Esophagus (tissue), 2 donors: ENCODE results near the gene ACTR3. TPM values are rescaled to one million over a fixed set of nuclear protein-coding genes. Genes with fewer than 3 reads are reported as not detected.
A peak's percentile ranks its signal among the peaks of the same experiment; 100 is the strongest.

Source experiments
- H3K27ac ChIP-seq, 2 donors: one replicate each; pipeline ENCODE4 v1.5.1; 2013; ENCODE audit warnings: low read depth in 2 of 2, mild to moderate bottlenecking in 2 of 2, inconsistent platforms in 1 of 2, low read length in 1 of 2, moderate library complexity in 1 of 2
- H3K27me3 ChIP-seq, 2 donors: one replicate each; pipeline ENCODE4 v1.6.1; 2013; ENCODE audit warnings: low read length in 2 of 2, control low read depth in 1 of 2, mild to moderate bottlenecking in 1 of 2; ENCODE audit not compliant: insufficient read depth in 2 of 2, control insufficient read depth in 1 of 2
- H3K36me3 ChIP-seq, 2 donors: one replicate each; pipeline ENCODE4 v1.6.1; 2013; ENCODE audit warnings: low read length in 1 of 2; ENCODE audit not compliant: control insufficient read depth in 2 of 2, insufficient read depth in 2 of 2
- H3K4me1 ChIP-seq, 2 donors: one replicate each; pipeline ENCODE4 v1.6.1; 2013; ENCODE audit warnings: low read length in 1 of 2; ENCODE audit not compliant: control insufficient read depth in 2 of 2, insufficient read depth in 2 of 2
- H3K4me3 ChIP-seq, 2 donors: one replicate each; pipeline ENCODE4 v1.5.1; 2013; ENCODE audit warnings: low read length in 2 of 2, mild to moderate bottlenecking in 2 of 2, low read depth in 1 of 2, moderate library complexity in 1 of 2
- H3K9me3 ChIP-seq, 2 donors: one replicate each; pipeline ENCODE4 v1.6.1; 2013; ENCODE audit warnings: mild to moderate bottlenecking in 2 of 2, low read depth in 1 of 2, low read length in 1 of 2, moderate library complexity in 1 of 2; ENCODE audit not compliant: control insufficient read depth in 2 of 2, insufficient read depth in 1 of 2
- WGBS, 2 donors: extraction: QIAGEN DNeasy Blood & Tissue Kit; methylation state at CpG; one replicate each; pipeline ENCODE4 v1.1.7; 2013; 5-methylcytosine and 5-hydroxymethylcytosine counted together
- polyA plus RNA-seq, 2 donors: library from polyadenylated mRNA; stranded (reverse); fragments of 200-250 nt; gene quantifications; one replicate each; pipeline ENCODE4 v1.2.3, GENCODE V29; 2013
- donor health status: healthy with polysubstance abuse.
- donor health status: Bipolar disorder and iron deficiency.

ACTR3 gene
- polyA plus RNA-seq, 2 donors: 57.2 to 155 TPM

DNA sequence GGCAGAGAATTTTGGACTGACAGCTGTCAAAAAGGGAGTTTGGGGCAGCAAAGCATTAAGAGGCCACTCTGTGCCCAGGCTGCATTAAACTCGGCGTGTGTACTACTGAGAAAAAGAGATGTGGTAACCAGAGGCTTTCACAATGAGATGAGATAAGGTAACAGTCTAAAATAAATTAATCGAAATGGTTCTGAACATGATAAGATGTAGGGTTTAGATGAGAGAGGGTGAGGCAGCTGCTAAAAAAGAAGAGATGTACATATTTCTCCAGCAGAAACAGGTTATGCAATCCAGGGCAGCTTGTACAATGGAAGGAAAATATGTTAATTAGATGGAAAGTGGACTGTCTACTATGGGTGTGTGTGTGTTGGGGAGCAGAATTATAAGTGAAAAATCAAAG, 39.2 kb upstream of the ACTR3 start:
- WGBS, 2 donors: 73 to 78% methylated on average over 3 of the region's 3 CpGs
- H3K9me3 ChIP-seq: no peaks in the 10 kb centered on the region
- no peaks in the 10 kb centered on the region for H3K36me3 ChIP-seq
- no peak overlapping the region for H3K4me3 ChIP-seq
- no peaks in the 10 kb centered on the region for H3K27me3 ChIP-seq
- H3K4me1 ChIP-seq: no peaks in the 10 kb centered on the region
- peak overlapping the region; percentile 7 to 76 for H3K27ac ChIP-seq

DNA sequence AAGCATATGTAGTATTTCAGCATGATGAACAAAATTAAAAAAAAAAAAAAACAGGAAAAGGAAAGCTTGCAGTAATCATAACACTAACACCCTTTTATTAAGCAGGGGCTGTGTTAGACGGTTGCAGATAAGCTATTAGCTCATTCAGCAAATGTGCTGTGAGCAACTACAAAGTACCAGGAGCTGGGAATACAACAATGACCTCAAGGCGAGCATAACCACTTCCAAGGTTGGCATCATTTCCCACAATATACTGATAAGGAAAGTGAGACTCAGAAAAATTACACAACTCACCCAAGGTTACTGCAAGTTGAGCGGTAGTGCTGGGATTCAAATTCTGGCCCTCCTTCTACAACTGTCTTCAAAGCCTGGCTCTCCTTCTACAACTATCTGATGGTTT, 38.2 kb upstream of the ACTR3 start:
- no peaks in the 10 kb centered on the region for H3K36me3 ChIP-seq
- peak overlapping the region in 1 of 2 donors; percentile 1 for H3K27ac ChIP-seq
- no peaks in the 10 kb centered on the region for H3K27me3 ChIP-seq
- 37 to 54% methylated on average over 3 of the region's 3 CpGs for WGBS, 2 donors
- H3K9me3 ChIP-seq: no peaks in the 10 kb centered on the region
- H3K4me3 ChIP-seq: no peak overlapping the region
- no peaks in the 10 kb centered on the region for H3K4me1 ChIP-seq

DNA sequence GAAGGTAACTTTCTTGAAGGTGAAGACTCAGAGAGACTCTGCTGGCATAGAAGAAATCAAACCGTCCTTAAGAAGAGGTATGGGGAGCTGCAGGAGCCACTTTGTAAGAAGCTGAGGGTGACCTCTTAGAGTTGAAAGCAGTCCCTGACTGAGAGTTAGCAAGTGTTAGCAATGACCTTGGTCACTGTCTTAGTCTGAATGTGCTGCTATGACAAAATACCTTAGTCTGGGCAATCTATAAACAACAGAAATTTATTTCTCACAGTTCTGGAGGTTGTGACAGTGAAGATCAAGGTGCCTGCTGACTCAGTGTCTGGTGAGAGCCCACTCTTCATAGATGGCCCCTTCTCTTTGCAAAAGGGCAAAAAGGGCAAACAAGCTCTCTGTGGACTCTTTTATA, 35.7 kb upstream of the ACTR3 start:
- H3K27me3 ChIP-seq: no peaks in the 10 kb centered on the region
- H3K27ac ChIP-seq: no peak overlapping the region
- no peak overlapping the region for H3K4me3 ChIP-seq
- no peaks in the 10 kb centered on the region for H3K4me1 ChIP-seq
- 97 to 100% methylated on average over 1 of the region's 1 CpG for WGBS, 2 donors
- no peaks in the 10 kb centered on the region for H3K36me3 ChIP-seq
- H3K9me3 ChIP-seq: no peaks in the 10 kb centered on the region

DNA sequence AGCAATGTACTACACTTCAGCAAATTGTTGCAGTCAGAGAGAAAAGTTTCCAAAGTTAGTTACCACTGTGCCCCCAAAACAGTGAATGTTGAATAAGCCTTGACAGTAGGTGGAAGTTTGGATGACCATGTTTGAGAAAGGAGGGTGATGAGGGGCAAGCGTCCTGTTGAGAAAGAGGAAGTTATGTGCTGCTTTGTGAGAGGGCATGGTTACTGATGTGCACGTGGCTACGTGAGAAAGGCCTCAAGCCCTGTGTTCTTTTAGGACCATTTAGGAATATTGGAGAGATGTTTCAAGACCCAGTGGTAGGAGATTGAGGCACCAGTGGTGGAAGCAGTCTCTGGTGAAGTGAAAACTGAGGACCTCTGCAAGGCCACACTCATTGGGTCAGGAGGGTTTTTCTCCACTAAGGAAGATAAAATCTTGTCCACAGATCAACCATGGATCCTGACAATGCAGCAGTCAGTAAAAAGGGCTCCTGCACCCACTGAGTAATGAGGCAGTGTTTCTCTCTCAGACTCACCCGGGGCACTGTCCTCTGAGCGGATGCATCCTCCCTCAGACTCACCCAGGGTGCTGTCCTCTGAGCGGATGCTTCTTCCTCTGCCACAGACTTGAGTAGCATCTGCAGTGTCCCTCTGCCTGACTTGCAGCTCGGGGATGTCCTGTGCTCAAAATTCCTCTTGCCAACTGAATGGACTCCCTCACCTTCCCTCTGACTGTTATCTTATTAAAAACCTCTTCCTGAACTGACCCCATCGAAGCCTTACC, 34.7 kb upstream of the ACTR3 start:
- H3K9me3 ChIP-seq: no peaks in the 10 kb centered on the region
- H3K4me1 ChIP-seq: no peaks in the 10 kb centered on the region
- WGBS, 2 donors: 80 to 84% methylated on average over 8 of the region's 8 CpGs

DNA sequence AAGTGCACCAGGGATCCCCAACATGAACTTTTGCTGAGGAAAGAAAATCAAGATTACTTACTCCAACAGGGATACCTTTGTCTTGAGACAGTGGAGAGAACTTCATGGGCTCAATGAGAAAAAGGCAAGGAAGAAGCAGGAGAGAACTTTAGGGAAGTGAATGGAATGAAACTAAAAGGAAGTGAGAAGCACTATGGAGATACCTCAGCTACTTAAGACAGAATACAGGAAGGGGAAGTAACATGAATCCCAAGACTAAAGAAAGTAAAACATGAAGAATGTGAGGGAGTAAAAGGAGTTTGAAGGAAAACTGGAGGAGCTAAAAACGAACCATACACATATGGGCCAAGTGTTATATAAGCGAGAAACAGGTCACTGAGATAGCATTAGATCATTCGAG, 32.4 kb upstream of the ACTR3 start:
- H3K27ac ChIP-seq: no peak overlapping the region
- no peaks in the 10 kb centered on the region for H3K27me3 ChIP-seq
- H3K9me3 ChIP-seq: no peaks in the 10 kb centered on the region
- no peaks in the 10 kb centered on the region for H3K36me3 ChIP-seq
- no peak overlapping the region for H3K4me3 ChIP-seq
- whole genome bisulfite sequencing, 2 donors: 74 to 78% methylated on average over 3 of the region's 3 CpGs
- H3K4me1 ChIP-seq: no peaks in the 10 kb centered on the region

More for the DNA sequence above, 34.7 kb upstream of the ACTR3 start:
- Histone ChIP-seq H3K36me3 (no peaks in the 10 kb centered on the region), H3K4me3 (no peak overlapping the region), H3K27me3 (no peaks in the 10 kb centered on the region), H3K27ac (no peak overlapping the region)

DNA sequence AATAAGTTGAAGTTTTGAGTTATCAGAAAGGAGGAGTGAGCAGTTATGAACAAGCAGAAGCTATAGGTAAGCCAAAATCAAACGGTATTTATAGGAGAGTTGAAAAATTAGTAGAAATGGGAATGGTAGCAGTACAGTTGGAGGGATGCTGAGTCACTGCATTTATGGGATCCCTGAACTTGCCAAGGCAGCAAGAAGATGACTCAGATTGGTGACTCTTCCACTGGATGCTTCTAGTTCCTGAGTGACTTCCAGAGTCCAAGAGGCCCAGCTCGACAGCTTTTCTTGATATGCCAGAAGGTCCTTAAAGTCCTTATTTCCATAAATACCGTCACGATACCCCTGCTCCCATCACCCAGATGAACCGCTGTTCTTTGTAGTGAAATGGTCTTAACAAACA, 31.1 kb upstream of the ACTR3 start:
- Histone ChIP-seq H3K4me1 (no peaks in the 10 kb centered on the region), H3K27ac (no peak overlapping the region), H3K9me3 (no peaks in the 10 kb centered on the region), H3K4me3 (no peak overlapping the region), H3K27me3 (no peaks in the 10 kb centered on the region), H3K36me3 (no peaks in the 10 kb centered on the region)
- WGBS, 2 donors: 79 to 80% methylated on average over 5 of the region's 5 CpGs

DNA sequence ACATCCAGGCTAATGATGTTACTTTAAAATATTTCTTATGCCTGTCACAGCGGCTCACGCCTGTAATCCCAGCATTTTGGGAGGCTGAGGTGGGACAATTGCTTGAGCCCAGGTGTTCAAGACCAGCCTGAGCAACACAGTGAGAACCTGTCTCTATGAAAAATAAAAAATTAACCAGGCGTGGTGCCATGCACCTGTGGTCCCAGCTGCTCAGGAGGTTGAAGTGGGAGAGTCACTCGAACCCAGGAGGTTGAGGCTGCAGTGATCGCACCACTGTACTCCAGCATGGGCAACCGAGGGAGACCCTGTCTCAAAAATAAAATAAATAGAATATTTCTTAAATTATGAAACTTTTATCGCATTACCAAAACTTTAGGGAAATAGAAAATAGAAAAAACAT, 28.1 kb upstream of the ACTR3 start:
- H3K4me3 ChIP-seq: no peak overlapping the region
- 91 to 95% methylated on average over 7 of the region's 7 CpGs for WGBS, 2 donors
- H3K36me3 ChIP-seq: no peaks in the 10 kb centered on the region
- no peak overlapping the region for H3K27ac ChIP-seq
- no peaks in the 10 kb centered on the region for H3K27me3 ChIP-seq
- no peaks in the 10 kb centered on the region for H3K9me3 ChIP-seq
- no peaks in the 10 kb centered on the region for H3K4me1 ChIP-seq

DNA sequence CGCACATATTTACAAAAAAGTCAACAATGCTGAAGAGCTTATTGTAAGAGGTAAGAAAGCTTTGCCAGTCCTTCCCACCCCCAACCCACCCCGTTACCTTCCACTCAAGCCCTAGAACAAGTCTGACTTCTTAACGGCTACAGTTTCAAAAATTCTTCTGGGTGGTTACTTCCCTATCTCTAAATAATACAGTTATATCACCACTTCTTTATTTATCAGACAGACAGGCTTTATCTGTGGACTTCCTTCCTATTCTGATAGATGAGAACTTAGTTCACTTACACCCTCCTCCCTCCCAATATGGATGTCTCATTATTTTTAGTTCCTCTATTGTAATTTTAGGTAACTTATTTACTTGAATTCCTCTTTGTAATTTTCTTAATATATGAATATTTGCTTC, 26.7 kb upstream of the ACTR3 start:
- Histone ChIP-seq H3K4me1 (no peaks in the 10 kb centered on the region), H3K4me3 (no peak overlapping the region), H3K27me3 (no peaks in the 10 kb centered on the region), H3K9me3 (no peaks in the 10 kb centered on the region), H3K27ac (no peak overlapping the region), H3K36me3 (no peaks in the 10 kb centered on the region)
- WGBS, 2 donors: 73 to 76% methylated on average over 3 of the region's 3 CpGs

DNA sequence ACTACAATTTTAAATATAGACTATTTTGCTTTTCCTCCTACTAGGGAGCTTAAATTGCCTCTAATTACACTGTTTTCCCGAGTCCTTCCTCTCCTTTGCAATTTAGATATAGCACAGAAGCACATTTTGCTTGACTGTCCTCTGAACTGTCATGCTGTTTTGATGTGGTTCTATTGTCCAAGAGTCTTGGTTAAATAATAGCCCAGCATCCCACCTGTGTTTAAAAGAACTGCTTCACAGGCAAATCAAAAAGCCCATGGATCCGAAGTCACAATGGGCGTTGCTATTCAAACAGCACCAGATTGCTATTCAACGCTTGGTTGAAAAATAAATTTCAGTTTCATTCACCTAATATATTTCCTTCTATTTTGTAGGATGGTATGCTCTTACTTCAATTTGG, 22.3 kb upstream of the ACTR3 start:
- H3K4me1 ChIP-seq: no peaks in the 10 kb centered on the region
- H3K27ac ChIP-seq: no peak overlapping the region
- WGBS, 2 donors: 47 to 70% methylated on average over 4 of the region's 4 CpGs
- no peak overlapping the region for H3K4me3 ChIP-seq
- H3K9me3 ChIP-seq: no peaks in the 10 kb centered on the region
- H3K27me3 ChIP-seq: no peaks in the 10 kb centered on the region
- no peaks in the 10 kb centered on the region for H3K36me3 ChIP-seq

DNA sequence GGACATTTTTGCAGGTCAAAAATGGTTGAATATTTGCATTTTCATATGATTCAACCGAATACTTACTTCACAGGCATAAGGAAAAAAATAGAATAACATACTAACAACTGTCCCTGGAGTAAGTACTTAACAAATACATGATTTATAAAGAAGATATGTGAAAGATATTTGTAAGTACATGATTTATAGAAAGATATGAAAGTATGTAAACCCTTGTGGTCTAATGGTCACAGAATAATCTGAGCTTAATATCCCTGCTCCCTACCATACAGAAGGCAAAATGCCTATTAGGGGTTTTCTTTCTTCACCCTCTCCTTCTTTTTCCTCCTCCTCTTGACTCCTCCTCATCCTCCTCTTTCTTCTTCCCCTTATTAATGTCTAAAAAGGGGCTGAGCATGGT, 20.6 kb upstream of the ACTR3 start:
- H3K27me3 ChIP-seq: no peaks in the 10 kb centered on the region
- H3K36me3 ChIP-seq: no peaks in the 10 kb centered on the region
- whole genome bisulfite sequencing, 2 donors: 88 to 98% methylated on average over 1 of the region's 1 CpG
- no peaks in the 10 kb centered on the region for H3K9me3 ChIP-seq
- H3K27ac ChIP-seq: no peak overlapping the region
- no peaks in the 10 kb centered on the region for H3K4me1 ChIP-seq
- no peak overlapping the region for H3K4me3 ChIP-seq
